Measurements from ENCODE around the gene MVB12B. TPM values are rescaled to one million over a fixed set of nuclear protein-coding genes. Genes with fewer than 3 reads are reported as not detected.
A peak's percentile ranks its signal among the peaks of the same experiment; 100 is the strongest.

Gene MVB12B
- total RNA-seq, 1 experiment from 2014 or later, result 5.5 TPM

- DNase-seq (ENCODE audit: extremely low read depth, low read depth), result peak; percentile 55
Observed at GRCh38 chr9:126500600-126501382, 174.2 kb downstream of the MVB12B start.

GRCh38 chr9:126501383-126502331 lies 175.0 kb downstream of the MVB12B start:
- DNase-seq (ENCODE audit: extremely low read depth, low read depth), result no peak

- DNase-seq (ENCODE audit: extremely low read depth, low read depth), result no peak
Observed at GRCh38 chr9:126502417-126503332, 176.0 kb downstream of the MVB12B start.

GRCh38 chr9:126503333-126504085 lies 176.9 kb downstream of the MVB12B start:
- no peak for DNase-seq (ENCODE audit: extremely low read depth, low read depth)

GRCh38 chr9:126504086-126504976 lies 177.7 kb downstream of the MVB12B start:
- DNase-seq (ENCODE audit: extremely low read depth, low read depth), result no peak

GRCh38 chr9:126504977-126505455 lies 178.4 kb downstream of the MVB12B start:
- no peak for DNase-seq (ENCODE audit: extremely low read depth, low read depth)

- DNase-seq (ENCODE audit: extremely low read depth, low read depth), result no peak
Observed at GRCh38 chr9:126505697-126506346, 179.2 kb downstream of the MVB12B start.

- no peak for DNase-seq (ENCODE audit: extremely low read depth, low read depth)
Observed at GRCh38 chr9:126506361-126507317, 180.0 kb downstream of the MVB12B start.

GRCh38 chr9:126507318-126508109 lies 180.9 kb downstream of the MVB12B start:
- no peak for DNase-seq (ENCODE audit: extremely low read depth, low read depth)

- DNase-seq (ENCODE audit: extremely low read depth, low read depth), result no peak
Observed at GRCh38 chr9:126508171-126508591, 181.6 kb downstream of the MVB12B start.

- DNase-seq (ENCODE audit: extremely low read depth, low read depth), result no peak
Observed at GRCh38 chr9:126508928-126509327, 182.3 kb downstream of the MVB12B start.

- DNase-seq (ENCODE audit: extremely low read depth, low read depth), result no peak
Observed at GRCh38 chr9:126509718-126510117, 183.1 kb downstream of the MVB12B start.

- no peak for DNase-seq (ENCODE audit: extremely low read depth, low read depth)
Observed at GRCh38 chr9:126510564-126510963, 183.9 kb downstream of the MVB12B start.

GRCh38 chr9:126511411-126511810 lies 184.8 kb downstream of the MVB12B start:
- DNase-seq (ENCODE audit: extremely low read depth, low read depth), result no peak

- DNase-seq (ENCODE audit: extremely low read depth, low read depth), result no peak
Observed at GRCh38 chr9:126513159-126514036, 186.8 kb downstream of the MVB12B start.

All from NCI-H460 (cell line).